GM06990 (cell line): Measurements from ENCODE around the gene IGF1R.

Source experiments
- DNase-seq: peaks from one replicate; pipeline ENCODE4 v3.0.0-alpha.2; 2011; ENCODE audit not compliant: insufficient read length; ENCODE audit errors: extremely low read depth
- H3K27me3 ChIP-seq: replicated peaks from 2 replicates; pipeline ENCODE4 v1.6.0; 2011; ENCODE audit warnings: low read length; ENCODE audit not compliant: control insufficient read depth, insufficient read depth
- H3K36me3 ChIP-seq: 2 replicates; pipeline ENCODE4 v1.5.1; 2011; ENCODE audit warnings: low read length; ENCODE audit not compliant: control insufficient read depth, insufficient read depth
- H3K4me3 ChIP-seq: replicated peaks from 2 replicates; pipeline ENCODE4 v1.5.1; 2011; ENCODE audit warnings: low read depth, mild to moderate bottlenecking, control low read depth, low read length
- TF ChIP-seq, protein P1 (sequence below): IDR thresholded peaks from 2 replicates; pipeline ENCODE4 v1.5.1; 2011; ENCODE audit warnings: low read length, control low read depth, mild to moderate bottlenecking, inconsistent platforms; ENCODE audit not compliant: insufficient read depth, poor library complexity, severe bottlenecking

IGF1R gene

DNA sequence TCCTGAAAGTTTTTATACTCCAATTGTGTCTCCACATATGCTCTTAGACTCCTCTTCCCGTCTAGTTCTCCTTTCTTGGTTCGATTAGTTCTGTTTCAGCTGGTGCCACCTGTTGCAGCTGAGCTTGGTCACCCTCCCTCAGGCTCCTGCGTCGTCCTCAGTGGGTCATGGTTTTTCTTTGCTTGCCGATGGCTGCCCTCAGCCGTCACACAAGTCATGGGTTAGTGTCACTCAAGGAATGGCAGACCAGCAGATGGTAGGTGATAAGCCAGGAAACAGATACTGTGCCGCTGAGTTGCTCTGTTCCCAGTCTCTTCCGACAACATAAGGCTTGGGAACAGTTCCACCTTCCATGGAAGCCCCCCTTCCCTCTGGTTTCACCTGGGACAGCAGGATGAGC lies 109.9 kb downstream of the IGF1R start:
- TF ChIP-seq, protein P1, sequence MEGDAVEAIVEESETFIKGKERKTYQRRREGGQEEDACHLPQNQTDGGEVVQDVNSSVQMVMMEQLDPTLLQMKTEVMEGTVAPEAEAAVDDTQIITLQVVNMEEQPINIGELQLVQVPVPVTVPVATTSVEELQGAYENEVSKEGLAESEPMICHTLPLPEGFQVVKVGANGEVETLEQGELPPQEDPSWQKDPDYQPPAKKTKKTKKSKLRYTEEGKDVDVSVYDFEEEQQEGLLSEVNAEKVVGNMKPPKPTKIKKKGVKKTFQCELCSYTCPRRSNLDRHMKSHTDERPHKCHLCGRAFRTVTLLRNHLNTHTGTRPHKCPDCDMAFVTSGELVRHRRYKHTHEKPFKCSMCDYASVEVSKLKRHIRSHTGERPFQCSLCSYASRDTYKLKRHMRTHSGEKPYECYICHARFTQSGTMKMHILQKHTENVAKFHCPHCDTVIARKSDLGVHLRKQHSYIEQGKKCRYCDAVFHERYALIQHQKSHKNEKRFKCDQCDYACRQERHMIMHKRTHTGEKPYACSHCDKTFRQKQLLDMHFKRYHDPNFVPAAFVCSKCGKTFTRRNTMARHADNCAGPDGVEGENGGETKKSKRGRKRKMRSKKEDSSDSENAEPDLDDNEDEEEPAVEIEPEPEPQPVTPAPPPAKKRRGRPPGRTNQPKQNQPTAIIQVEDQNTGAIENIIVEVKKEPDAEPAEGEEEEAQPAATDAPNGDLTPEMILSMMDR = no peak
- Histone ChIP-seq H3K27me3 (no peaks in the 10 kb centered on the region), H3K4me3 (no peak overlapping the region), H3K36me3 (no peaks in the 10 kb centered on the region)
- no peak for DNase-seq

DNA sequence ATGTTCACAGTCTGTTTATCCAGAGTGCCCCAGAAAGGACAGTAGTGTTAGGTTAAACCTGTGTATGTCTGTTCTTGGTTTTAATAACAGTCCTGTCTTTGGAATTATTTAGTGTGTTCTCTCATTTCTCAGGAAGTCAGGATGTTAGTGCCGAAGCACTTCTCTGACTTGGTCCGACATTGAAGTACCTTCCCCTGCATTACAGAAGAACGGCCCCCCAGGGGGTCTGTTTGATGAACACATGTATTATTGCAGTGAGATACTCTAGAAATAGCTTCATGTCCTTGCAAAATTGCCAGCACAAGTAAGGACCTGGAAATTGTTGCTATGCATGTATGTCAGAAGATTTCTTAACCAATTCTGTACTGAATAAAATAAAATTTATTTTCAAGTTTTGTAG lies 110.9 kb downstream of the IGF1R start:
- H3K27me3 ChIP-seq = no peaks in the 10 kb centered on the region
- H3K4me3 ChIP-seq = no peak overlapping the region
- no peaks in the 10 kb centered on the region for H3K36me3 ChIP-seq
- no peak for DNase-seq
- TF ChIP-seq, protein P1 = no peak

DNA sequence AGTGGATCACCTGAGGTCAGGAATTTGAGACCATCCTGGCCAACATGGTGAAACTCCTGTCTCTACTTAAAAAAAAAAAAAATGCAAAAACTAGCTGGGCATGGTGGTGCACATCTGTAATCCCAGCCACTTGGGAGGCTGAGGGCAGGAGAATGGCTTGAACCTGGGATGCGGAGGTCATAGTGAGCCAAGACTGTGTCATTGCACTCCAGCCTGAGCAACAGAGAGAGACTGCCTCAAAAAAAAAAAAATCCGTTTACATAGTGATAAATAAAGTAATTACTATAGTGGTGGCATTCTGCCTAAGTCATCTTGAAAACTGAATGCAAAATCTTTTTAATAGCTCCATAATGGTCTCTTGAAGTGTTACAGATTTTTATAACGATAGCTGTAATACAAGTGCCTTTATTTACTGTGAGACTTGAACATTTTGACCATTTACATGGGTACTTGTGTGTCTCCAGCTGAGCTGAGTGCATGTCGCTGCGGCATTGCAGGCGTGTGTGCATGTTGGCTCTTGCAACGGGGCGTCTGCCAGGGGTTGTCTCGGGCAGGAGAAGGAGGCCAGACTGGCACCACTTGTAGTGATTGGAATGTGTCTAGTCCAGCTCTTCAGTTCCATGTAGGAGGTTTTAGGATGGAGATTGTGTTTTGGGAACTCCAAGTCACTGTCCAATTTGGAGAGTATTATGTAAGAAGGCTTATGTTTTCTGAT lies 111.9 kb downstream of the IGF1R start:
- no peak for DNase-seq
- Histone ChIP-seq H3K27me3 (no peaks in the 10 kb centered on the region), H3K4me3 (no peak overlapping the region), H3K36me3 (no peaks in the 10 kb centered on the region)
- TF ChIP-seq, protein P1 = no peak

DNA sequence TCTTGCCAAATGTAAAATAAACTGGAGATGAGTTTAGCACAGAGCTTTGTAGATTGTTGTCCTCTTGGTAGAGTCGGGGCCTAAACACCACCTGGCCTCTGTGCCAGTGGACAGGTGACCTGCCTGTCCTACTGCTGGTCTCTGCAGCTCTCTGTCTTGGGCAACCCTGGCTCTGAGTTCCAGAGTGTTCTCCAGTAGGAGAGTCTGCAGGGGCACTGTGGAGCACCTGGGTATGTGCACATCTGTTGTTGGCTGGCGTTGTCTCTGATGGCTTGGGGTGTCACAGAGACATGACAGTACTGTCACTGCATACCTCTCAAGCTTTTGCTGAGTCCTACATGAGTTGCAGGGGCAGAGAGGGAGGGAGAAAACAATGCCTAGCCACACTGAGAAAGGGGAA lies 112.6 kb downstream of the IGF1R start:
- H3K27me3 ChIP-seq = no peaks in the 10 kb centered on the region
- no peak for DNase-seq
- TF ChIP-seq, protein P1 = no peak
- H3K4me3 ChIP-seq = no peak overlapping the region
- H3K36me3 ChIP-seq = no peaks in the 10 kb centered on the region

DNA sequence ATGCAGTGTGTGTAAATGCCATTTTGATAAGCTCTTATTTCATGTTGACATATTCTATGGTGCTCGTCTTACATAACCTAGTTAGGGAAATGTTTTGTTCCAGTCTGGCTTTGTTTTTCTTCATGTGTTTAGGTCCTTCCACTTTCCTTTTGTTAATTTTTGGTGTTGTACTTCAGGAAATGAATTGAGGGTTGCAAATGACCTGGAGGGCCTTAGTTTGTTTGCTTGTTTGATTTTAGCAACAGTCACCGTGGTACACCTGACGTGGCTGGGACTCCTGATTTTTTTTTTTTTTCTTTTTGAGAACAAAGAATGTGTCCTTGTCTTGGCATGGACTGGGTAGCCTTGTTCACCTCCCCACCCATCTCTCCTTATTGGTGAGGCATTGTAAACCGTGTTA lies 114.8 kb downstream of the IGF1R start:
- DNase-seq = no peak
- TF ChIP-seq, protein P1 = no peak
- no peaks in the 10 kb centered on the region for H3K27me3 ChIP-seq
- H3K36me3 ChIP-seq = no peaks in the 10 kb centered on the region
- H3K4me3 ChIP-seq = no peak overlapping the region

DNA sequence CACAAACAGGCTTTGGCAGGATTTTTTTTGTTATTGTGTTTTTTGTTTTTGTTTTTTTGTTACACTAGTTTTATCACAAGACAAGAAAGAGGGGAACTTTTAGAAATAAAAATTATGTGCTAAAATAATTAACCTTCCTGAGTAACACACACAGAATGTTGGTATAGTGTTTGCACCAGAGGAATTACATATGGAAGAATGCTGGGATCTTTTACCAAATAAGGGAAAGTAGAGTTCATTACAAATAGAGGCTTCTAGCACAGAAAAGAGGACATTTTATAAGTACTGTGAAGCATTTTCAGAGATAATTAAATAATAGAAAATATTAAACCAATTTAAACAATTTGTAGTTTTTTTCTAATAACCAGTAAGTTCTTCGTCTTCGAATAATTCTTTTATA lies 116.0 kb downstream of the IGF1R start:
- TF ChIP-seq, protein P1 = no peak
- Histone ChIP-seq H3K36me3 (no peaks in the 10 kb centered on the region), H3K27me3 (no peaks in the 10 kb centered on the region), H3K4me3 (no peak overlapping the region)
- DNase-seq = no peak
